Activated CD4-positive, alpha-beta T cell treated with anti-CD3 and anti-CD28 coated beads, Interleukin-2, Interleukin-4, amounts not matched to agents 100 ng/mL and 50 ng/mL, durations not matched to agents 16 hours and 8 hours (primary cell): ENCODE data around the gene GMDS.
"Not testable (repeated sequence)": the region's sequence is repeated elsewhere in the genome, so short reads cannot be mapped to it uniquely, and the experiment has no call there.

Experiments used
- DNase-seq: peaks from one replicate; pipeline ENCODE4 v3.0.0-alpha.2; 2020; ENCODE audit warnings: low spot score

Gene GMDS

DNA sequence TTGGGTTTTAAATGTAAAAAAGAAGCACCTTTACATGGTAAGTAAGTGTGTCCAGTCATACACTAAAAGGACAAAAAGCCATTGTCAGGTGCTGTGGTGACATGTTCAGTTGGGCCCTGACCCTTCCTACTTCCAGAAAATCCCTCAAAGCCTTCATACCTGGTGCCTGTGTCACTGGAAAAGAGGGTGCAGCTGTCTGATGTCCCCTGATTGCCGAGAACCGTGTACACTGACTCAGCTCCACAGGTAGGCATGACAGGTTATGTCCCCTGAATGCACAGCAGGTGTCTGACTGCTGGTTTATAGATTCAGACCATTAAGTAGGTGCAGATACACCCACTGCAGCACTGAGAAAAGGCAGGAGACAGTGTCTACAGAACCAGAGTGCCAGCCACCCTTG lies 536.6 kb downstream of the GMDS start:
- no peak for DNase-seq

DNA sequence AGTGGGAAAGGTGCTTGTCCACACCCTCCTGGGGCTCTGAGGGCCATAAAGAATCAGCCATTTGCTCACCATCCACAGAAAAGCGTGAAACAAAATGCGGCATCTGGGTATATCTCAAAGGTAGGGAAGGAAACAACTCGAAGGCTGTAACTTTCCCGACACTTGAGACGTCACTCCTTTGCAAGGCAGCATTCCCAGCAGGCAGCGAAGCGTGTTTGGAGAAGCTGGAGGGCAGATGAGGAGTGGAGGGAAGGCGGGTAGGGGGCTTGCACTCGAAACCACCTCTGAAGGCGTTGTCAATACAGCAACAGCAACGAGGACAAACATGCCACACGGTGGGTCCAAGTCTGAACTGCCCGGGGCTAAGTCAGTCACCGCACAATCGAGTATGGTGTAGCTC lies 537.3 kb downstream of the GMDS start:
- no peak for DNase-seq

DNA sequence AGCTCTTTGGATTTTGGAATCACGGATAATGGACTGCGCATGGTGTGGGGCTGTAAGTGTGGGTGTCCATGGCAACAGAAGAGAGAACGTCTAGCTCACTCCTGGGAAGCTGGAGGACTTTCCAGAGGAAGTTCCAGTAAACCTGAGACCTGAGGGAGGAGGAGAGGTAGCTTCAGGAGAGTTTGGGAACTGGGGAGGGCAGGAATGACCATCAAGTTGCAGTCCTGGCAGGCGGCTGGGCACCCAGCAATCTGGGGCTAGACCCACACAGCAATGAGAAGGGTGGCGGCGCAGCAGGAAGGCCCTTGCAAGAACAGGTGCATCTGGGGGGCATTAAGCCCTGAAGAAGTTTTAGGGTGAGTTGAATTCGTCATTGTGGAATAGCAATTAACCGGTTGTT lies 539.8 kb downstream of the GMDS start:
- DNase-seq, result no peak

DNA sequence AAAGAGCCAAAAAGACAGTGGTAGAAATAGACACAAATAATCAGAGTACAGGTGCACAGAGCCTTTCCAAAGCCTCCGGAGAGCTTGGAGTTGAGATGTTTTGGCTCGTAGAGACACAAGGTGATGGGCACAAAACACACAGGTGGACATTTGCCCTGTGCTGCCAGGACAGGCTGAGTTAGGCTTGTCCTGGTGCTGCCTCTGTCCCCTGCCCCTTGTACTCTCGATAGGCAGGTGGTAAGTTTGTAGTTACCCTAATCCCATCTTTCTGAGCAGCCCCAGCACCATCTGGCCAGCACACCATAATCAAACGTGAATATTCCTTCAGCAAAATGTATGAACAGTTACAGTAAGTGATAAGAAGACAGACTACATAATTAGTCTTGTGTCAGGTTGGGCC lies 540.2 kb downstream of the GMDS start:
- no peak for DNase-seq

DNA sequence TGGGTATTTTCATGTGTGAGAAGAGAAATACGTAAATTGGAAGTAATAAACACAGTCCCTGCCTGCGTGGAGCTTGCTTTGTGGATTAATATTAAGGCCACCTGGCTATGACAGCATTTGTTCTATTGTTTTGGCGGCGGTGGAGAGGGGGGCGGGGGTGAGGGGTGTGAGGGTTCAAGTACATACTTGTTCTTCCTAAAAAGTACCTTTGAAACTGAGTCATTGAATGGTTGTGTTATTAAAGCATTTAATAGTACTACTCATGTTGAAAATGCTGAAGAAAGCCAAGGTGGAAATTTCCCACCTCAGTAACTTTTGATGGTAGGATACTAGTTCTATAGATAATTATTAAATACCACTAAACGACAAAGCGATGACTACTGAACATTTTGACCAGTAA lies 540.7 kb downstream of the GMDS start:
- no peak for DNase-seq

DNA sequence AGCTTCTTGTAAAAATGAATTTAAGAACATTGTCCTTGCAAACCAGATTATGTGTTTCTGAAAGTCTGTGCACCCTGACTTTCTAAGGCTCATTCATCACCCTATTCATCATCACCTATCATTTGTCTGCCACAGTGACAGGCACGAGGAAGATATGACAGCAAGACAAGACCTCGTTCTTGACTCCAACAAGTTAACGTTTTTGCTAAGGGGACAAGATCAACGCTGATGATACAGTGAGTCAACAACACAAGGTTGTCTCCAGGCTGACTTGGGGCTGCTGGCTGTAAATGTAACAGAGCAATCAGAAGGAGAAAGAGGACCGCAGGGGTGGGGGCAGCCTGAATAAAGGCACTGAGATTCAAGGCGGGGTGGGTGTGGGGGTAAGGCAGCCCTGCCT lies 541.5 kb downstream of the GMDS start:
- DNase-seq, result no peak

DNA sequence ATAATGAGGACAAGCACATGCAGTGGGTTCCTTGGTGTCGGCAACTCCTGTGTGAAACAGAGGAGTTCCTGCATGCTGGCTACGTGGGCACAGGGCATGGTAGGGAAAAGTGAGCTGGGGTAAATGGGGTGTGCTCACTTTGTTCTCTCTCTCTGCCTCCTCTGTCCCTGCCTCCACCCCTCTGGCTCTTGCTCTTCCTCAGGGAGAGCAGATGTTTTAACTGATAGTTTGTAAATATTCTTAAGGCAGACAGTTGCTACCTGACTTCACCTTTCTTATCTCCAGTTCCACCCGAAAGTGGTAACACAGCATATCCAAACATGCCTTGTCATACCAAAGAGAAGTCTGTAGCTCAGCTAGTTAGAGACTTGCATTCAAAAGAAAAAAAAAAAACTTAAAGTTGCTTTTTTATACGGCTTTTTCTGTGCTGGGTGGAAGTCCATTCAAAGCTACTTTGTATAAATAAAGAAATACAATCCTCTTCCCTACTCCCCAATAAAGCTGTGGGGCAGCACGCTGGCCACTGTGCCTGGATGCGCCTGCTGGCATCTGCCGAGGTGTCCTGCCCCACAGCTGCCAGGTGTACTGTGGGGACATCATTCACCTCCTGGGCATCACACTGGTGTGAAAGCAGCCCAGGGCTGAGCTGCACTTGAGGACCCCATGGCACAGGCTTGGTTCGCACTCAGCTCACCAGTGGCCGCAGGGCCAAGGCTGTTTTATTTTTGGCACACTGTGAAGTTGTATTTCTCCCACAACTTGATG lies 542.1 kb downstream of the GMDS start:
- no peak for DNase-seq

DNA sequence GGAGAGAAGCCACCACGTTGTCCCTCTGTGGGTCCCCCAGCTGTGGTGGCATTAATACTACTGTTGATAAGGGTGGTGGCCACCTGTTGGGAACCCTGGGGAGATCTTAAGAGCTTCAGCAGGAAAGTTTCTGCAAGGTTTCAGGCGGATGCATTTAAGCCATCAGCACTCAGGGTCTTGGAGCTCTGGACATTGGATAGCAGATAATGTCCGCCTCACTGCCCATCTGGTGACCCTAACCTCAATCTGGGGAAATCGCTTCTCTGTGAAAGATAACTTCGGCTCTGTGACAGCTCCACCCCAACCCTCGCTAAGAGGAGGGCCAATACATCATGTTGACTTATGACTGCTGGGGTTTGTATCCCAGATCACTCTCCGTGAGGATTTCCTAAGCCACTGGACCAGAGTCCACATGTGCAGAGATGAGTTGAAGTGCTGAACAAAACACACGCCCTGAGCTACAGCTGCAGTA lies 542.8 kb downstream of the GMDS start:
- no peak for DNase-seq

DNA sequence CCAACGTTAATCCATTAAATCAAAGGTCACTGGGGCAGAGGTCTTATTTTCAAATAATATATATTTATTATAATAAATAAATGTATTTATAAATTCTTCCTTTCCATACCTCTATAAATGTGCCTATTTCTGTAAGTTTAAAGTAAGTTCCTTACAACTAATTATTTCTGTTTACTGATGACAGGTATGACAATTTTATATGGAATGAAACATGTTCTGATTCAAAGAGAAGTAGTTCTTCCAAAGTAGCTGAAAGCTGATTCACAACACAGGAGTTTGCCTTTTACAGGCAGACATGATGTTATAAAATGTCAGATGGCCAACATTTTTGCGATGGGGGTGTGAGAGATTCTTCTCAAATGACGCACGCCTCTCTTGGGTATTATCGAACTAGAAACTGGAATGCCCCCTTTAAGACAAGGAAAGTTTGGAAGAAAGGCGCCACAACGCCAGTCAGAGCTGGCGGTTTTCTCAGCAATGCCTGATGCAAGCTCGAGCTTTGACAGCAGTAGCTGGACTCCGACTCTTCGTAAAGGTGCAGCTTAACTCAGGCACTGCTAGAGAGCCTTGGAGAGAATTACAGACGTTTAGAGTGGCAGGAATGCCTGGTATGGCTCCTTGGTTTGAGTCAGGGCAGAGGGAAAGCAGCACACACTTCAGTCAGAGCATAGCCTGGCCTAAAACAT lies 543.6 kb downstream of the GMDS start:
- DNase-seq, result no peak

DNA sequence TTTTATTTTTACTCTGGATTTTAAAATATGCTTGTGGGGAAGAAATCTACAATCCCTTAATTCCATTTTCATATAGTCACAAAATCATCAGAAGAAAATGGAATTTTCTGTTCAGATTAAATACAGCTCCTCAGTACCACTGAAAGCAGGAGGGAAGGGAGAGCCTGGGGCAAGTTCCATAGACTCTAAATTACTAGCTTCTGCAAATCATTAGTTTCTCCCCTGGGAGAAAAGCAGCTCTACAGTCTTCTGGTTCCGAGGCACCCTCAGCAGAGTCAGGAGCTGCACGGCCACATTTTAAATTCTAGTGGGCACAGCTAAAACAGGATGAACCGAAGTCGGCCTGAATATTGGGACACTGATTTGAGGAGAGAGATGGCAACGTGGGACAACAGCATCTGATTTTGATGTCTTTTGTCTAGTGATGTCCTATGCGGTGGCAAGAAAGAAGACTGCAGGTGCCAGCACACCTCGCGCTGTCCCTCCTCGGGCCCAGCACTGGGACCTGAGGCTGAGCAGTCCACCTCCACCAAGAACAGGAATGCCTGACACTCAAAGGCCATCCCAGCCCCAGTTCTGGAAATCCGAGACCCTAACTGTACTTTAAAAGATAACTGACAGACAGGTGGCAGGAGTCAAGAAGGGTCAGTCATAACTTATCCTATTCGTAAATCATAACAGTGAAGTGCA lies 545.0 kb downstream of the GMDS start:
- DNase-seq, result no peak

DNA sequence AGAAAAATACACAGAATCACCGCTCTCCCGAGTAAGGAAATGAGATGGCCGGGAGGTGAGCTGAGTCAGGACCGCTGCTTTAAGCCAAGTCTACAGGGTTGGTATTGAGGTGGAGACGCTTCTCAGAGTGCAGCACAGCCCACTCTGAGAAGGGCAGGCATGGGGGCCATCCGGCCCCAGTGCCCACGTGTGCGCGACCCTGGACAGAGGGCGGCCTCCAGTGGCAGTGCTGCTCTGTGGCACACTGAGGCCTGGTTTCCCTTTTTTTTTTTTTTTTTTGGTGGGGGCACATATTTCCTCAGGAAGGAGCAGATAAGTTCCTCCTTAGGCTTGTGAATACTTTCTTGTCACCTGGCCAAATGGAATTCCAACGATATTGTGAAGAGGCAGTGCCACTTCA lies 546.9 kb downstream of the GMDS start:
- DNase-seq, result no peak

DNA sequence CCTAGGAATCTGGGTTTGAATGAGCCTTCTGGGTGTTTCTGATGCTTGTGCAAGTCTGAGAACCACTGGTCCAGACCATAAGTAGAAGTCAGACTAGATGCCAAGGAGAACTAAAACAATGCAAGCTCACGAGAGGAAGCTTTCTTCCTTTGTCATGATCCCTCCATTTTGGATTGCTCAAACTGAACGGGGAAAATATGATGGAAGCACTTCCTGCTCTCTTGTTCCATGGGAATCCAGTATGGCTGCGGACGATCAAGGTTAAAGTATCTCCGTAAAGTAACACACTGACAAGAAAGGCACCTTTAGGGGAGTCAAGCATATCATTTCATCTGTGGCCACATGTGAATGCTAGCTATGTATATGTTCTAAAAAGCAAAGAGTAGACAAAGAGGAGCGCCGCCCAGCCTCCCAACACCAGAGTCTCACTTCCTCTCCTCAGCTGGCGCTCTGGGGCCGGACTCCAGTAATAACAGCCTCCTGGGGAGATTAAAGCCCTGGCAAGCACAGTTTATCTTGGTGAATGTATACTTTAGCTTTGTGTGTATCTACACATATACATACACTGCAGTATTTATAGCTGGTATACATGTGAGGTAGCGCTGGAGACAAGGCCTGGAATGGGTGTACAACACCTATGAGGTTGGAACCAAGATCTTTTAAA lies 547.6 kb downstream of the GMDS start:
- DNase-seq, result no peak

DNA sequence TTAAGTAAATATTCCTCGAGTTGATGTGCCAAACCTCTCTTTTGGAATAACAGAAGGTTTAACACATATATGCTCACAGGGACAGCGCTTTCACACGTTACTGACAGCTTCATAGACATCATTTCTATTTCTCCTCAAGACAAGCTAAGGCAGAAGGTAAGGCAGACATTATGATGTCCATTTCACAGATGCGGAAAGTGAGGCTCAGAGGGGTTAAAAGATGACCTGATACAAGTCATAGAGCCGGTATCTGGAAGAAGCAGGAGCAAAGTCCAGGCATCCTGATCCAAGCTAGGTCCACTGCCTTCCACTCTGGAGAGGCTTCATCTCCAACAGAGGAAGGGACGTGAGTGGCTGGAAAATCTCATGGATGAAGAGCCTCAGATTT lies 548.9 kb downstream of the GMDS start:
- no peak for DNase-seq

DNA sequence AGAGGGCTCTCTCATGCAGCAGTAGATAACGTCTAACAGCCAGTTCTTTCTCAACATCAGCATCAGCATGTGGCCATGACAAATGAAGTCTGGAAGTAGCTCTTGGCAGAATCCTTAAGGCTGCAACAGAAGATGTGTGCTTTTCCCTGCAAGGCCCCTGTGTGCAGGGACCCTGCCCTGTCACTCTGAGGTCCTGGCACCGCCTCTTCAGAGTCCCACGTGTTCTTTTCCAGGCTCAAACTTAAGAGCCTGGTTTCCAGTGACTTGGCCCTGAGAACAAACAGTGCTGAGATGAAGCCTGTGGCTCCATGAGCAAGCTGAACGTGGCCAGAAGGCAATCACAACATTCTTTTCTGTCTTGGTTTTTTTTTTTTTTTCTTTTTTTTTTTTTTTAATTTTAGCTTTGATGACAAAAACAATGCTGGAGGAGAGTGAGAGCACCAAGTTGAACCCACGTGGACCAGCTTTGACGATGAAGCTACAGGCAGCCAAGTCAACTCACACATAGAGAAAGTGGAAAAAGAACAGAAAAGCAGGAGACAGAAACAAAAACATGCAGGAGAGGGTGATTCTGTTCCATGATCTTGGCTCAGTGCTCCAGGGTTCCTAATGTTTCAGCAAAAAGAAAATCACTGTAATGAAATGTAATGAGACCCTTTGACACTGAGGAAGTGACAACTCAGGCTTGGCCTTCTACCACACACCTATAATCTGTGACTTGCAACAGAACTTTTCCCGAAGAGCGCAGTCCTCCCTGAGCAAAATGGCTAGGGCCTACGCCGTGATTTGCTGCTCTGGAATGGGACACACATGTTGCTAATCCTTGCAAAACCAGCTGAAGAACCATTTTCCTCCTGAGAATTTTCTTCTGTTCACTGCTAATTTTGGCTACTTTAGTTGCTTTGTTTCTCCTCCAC lies 549.6 kb downstream of the GMDS start:
- no peak for DNase-seq

DNA sequence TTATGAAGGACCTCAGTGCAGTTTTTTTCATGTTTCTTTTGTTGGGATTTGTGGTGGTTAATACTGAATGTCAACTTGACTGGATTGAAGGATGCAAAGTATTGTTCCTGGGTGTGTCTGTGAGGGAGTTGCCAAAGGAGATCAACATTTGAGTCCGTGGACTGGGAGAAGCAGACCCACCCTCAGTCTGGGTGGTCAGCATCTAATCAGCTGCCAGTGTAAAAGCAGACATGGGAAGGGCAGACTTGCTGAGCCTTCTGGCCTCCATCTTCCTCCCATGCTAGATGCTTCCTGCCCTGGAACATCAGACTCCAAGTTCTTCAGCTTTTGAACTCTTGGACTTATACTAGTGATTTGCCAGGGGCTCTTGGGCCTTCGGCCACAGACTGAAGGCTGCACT lies 553.6 kb downstream of the GMDS start:
- not testable (repeated sequence) for DNase-seq

DNA sequence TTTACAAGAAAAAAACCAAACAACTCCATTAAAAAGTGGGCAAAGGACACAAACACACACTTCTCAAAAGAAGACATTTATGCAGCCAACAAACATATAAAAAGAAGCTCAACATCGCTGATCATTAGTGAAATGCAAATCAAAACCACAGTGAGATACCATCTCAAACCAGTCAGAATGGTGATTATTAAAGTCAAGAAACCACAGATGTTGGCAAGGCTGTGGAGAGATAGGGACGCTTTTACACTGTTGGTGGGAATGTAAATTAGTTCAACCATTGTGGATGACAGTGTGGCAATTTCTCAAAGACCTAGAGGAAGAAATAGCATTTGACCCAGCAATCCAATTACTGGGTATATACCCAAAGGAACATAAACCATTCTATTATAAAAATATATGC lies 554.7 kb downstream of the GMDS start:
- DNase-seq, result not testable (repeated sequence)

DNA sequence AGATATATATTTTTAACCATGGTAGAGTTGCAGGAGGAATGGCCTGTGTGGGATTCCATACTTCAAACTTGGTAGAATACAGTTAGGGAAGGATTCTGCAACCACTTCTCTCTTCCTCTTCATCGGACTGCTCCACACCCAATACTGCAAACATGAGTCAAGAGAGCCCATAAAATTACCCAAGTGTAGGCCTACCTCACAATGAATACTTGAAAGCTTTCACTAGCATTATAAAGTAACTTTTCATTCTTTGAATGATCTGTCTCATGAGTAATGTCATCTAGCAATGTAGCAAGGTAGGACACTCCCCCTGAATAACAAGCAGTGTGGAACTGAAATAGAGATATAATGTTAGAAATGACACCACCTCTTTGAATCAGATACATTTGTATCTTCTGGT lies 556.3 kb downstream of the GMDS start:
- DNase-seq, result no peak

DNA sequence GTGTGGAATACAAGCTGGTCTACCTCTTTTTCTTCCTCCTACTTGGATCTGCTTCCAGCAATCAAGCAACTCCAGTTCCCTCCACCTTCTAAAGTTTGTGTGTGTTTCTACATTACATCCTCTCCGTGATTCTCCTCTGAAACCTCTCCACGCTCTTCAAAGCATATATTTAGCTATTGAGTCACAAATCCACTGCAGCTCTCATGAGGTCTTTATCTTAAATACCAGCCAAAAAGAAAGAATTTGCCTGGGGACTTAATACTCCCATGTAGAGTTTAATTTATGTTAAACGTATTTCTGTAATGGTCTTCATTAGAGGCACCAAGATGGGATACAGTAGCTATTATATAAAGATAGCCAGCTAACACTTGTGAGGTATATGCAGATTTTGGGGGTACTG lies 557.0 kb downstream of the GMDS start:
- DNase-seq, result no peak

DNA sequence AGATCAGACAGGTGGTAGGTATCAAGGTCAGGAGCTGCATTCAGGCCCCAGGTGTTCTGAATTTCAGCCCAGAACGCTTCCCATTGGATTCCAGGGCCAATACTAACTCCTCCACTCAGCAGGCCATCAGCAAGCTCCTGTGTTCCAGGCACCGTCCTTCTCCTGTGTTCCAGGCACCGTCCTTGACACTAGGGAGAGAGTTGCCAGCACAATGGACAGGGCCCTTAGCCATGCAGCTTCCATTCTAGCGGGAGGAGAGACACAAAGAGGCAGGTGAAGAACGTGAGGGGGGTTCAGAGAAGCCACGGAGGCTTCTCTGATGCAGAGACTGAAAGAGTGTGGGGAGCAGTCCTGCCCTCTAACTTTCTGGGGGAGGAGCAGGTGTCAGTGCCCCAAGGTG lies 558.0 kb downstream of the GMDS start:
- no peak for DNase-seq

DNA sequence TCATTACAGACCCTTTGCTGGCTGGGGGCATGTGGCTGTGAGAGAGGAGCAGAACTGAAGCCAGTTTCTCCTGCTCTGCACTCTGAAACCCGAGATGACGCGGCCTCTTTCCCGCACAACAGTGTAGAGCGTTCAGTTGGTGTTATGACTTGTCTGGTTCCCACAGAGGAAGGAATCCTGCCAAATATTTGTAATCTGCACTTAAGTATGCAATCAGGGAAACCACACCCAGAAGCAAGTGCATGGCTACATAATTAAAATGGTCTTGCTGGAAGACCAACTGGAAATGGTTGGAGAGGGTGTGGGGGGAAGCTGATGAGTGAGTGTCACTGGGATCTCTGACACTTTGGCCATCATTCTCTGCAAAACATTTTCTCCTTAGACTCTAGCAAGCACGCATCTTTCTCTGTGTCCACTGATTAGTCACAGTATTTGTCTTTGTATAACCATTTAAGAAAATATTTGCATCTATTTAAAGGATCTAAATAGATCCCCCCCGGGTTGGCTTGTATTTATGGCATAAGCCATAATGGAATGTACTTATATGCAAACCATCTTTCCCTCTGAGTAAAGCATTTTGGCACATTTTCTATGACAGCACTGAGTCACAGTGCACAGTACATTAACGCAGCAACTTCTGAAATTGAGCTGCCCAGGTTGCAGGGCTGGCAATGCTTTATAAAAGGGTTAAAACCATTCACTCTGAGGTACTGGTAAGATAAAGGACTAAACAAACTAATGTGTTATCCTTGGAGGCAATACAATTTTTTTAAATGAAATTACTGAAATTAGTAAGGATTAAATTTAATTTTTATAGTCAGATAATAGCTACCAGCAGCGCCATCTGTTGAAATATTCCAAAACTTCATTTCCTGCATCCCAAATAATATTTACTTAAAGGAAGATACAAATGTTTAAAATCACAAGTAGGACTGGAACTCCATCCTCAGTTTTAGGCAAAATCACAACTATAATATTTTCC lies 559.0 kb downstream of the GMDS start:
- no peak for DNase-seq
